Cardiac muscle cell (in vitro differentiated cells and primary cell): ENCODE data around the gene EYA2. TPM values are rescaled to one million over a fixed set of nuclear protein-coding genes. Genes with fewer than 3 reads are reported as not detected.

Experiments used
- DNase-seq, 2 donors: peaks; one replicate each; pipeline versions ENCODE4 v3.0.0 to v3.0.0-alpha.2; 2010 to 2017; ENCODE audit warnings: low read depth in 1 of 2, low spot score in 1 of 2
- H3K27ac ChIP-seq: fragments of 200-600 bp; sonication (generic); 2 replicates; pipeline ENCODE4 v1.5.1; 2016
- H3K27me3 ChIP-seq: fragments of 200-600 bp; sonication (generic); 2 replicates; pipeline ENCODE4 v1.6.0; 2016; ENCODE audit warnings: control low read depth
- H3K36me3 ChIP-seq: fragments of 200-600 bp; sonication (generic); 2 replicates; pipeline ENCODE4 v1.5.1; 2016; ENCODE audit warnings: control low read depth
- H3K4me1 ChIP-seq: fragments of 200-600 bp; sonication (generic); 2 replicates; pipeline ENCODE4 v1.8.1; 2017; ENCODE audit warnings: low read depth, mild to moderate bottlenecking, mixed run types
- H3K4me3 ChIP-seq: fragments of 200-600 bp; sonication (generic); 2 replicates; pipeline ENCODE4 v1.5.1; 2016; ENCODE audit warnings: mild to moderate bottlenecking
- H3K9me3 ChIP-seq: fragments of 200-600 bp; sonication (generic); 2 replicates; pipeline ENCODE4 v1.5.1; 2017; ENCODE audit warnings: low read depth, mild to moderate bottlenecking, control low read depth
- CTCF ChIP-seq: IDR thresholded peaks from 2 replicates; pipeline ENCODE4 v1.5.1; 2012; ENCODE audit warnings: low read depth, mild to moderate bottlenecking, low read length
- polyA plus RNA-seq: library from polyadenylated mRNA; unstranded; fragments of >200 nt; fragmentation: Nextera tagmentation; extraction: Ambion mirVana; gene quantifications from 2 replicates; pipeline ENCODE4 v1.2.1, GENCODE V29; 2016
- total RNA-seq: library from RNA; depleted of rRNA; stranded (reverse); fragments of >200 nt; gene quantifications from 2 replicates; pipeline ENCODE4 v1.2.3, GENCODE V29; 2016

EYA2 gene
- total and polyA plus RNA-seq, 2 experiments from 2014 or later = 0.30 TPM; not detected in 1

GRCh38 chr20:46973766-46974165 lies 79.1 kb downstream of the EYA2 start:
- no peak for TF ChIP-seq CTCF
- no peaks in the 10 kb centered on the region for H3K9me3 ChIP-seq
- H3K4me1 ChIP-seq = no peaks in the 10 kb centered on the region
- no peaks in the 10 kb centered on the region for H3K36me3 ChIP-seq
- no peak overlapping the region for H3K4me3 ChIP-seq
- no peaks in the 10 kb centered on the region for H3K27me3 ChIP-seq
- no peak overlapping the region for H3K27ac ChIP-seq
- DNase-seq = no peak

GRCh38 chr20:46974669-46975434 lies 80.2 kb downstream of the EYA2 start:
- H3K36me3 ChIP-seq = no peaks in the 10 kb centered on the region
- no peak for DNase-seq
- H3K27ac ChIP-seq = no peak overlapping the region
- no peaks in the 10 kb centered on the region for H3K9me3 ChIP-seq
- no peak for TF ChIP-seq CTCF
- no peak overlapping the region for H3K4me3 ChIP-seq
- peaks cover 6% of the 10 kb centered on the region for H3K4me1 ChIP-seq
- no peaks in the 10 kb centered on the region for H3K27me3 ChIP-seq

- no peak for TF ChIP-seq CTCF
- Histone ChIP-seq H3K9me3 (no peaks in the 10 kb centered on the region), H3K36me3 (no peaks in the 10 kb centered on the region), H3K27ac (no peak overlapping the region), H3K4me3 (no peak overlapping the region), H3K4me1 (peaks cover 6% of the 10 kb centered on the region), H3K27me3 (no peaks in the 10 kb centered on the region)
- DNase-seq = no peak
Observed at GRCh38 chr20:46975976-46976375, 81.3 kb downstream of the EYA2 start.

GRCh38 chr20:46977204-46977603 lies 82.6 kb downstream of the EYA2 start:
- no peak for TF ChIP-seq CTCF
- no peaks in the 10 kb centered on the region for H3K36me3 ChIP-seq
- H3K27ac ChIP-seq = no peak overlapping the region
- no peaks in the 10 kb centered on the region for H3K27me3 ChIP-seq
- no peak overlapping the region for H3K4me3 ChIP-seq
- no peaks in the 10 kb centered on the region for H3K9me3 ChIP-seq
- peaks cover 6% of the 10 kb centered on the region for H3K4me1 ChIP-seq
- no peak for DNase-seq

GRCh38 chr20:46977909-46978588 lies 83.4 kb downstream of the EYA2 start:
- Histone ChIP-seq H3K4me1 (peaks cover 6% of the 10 kb centered on the region), H3K27me3 (no peaks in the 10 kb centered on the region), H3K36me3 (no peaks in the 10 kb centered on the region), H3K9me3 (no peaks in the 10 kb centered on the region), H3K4me3 (no peak overlapping the region), H3K27ac (no peak overlapping the region)
- DNase-seq = no peak
- no peak for TF ChIP-seq CTCF
